SJCRH30 (cell line): Measurements from ENCODE around the gene ERBB4. TPM values are rescaled to one million over a fixed set of nuclear protein-coding genes. Genes with fewer than 3 reads are reported as not detected.
A peak's percentile ranks its signal among the peaks of the same experiment; 100 is the strongest.

ENCODE experiments used
- DNase-seq, 2 experiments: peaks; one replicate each; pipeline ENCODE4 v3.0.0-alpha.2; 2015 to 2020
- H3K27ac ChIP-seq: fragments of 250-450 bp; sonication (Bioruptor Pico); 2 replicates; pipeline ENCODE4 v1.5.1; 2020; ENCODE audit warnings: mild to moderate bottlenecking, moderate library complexity
- H3K27me3 ChIP-seq: fragments of 250-450 bp; sonication (Bioruptor Pico); 2 replicates; pipeline ENCODE4 v1.5.1; 2020; ENCODE audit warnings: mild to moderate bottlenecking, moderate library complexity
- H3K36me3 ChIP-seq: fragments of 250-450 bp; sonication (Bioruptor Pico); 2 replicates; pipeline ENCODE4 v1.5.1; 2020; ENCODE audit warnings: mild to moderate bottlenecking, moderate library complexity
- H3K4me1 ChIP-seq: fragments of 250-450 bp; sonication (Bioruptor Pico); 2 replicates; pipeline ENCODE4 v1.5.1; 2020; ENCODE audit warnings: mild to moderate bottlenecking, moderate library complexity
- H3K4me3 ChIP-seq: fragments of 250-450 bp; sonication (Bioruptor Pico); 2 replicates; pipeline ENCODE4 v1.5.1; 2020; ENCODE audit warnings: mild to moderate bottlenecking, moderate library complexity
- H3K9me3 ChIP-seq: fragments of 250-450 bp; sonication (Bioruptor Pico); replicated peaks from 2 replicates; pipeline ENCODE4 v1.5.1; 2020; ENCODE audit warnings: mild to moderate bottlenecking, moderate library complexity
- total RNA-seq: library from RNA; depleted of rRNA; stranded (reverse); fragments of >200 nt; shearing (Covaris generic); gene quantifications from 2 replicates; pipeline ENCODE4 v1.2.3, GENCODE V29; 2014

Gene ERBB4
- total RNA-seq, 1 experiment from 2014 or later, result 3.0 TPM

DNA sequence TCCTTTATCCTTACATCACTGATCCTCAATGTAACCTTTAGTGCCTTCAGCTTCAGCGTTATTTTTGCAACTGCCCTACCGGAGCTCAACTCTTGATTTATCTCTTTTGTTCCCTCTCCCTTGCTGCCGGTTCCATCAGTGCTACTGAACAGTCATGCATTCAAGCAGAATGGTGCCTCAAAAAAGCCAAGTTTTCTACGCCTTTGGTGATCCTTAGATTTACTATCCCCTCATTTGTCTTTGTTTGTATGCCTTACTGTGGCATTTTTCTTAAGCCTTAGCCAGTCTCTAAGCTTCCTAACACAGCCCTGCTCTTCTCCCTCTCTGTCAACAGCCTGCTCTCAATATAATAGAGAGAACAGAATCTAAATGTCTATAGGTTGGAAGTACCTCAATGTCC is 1134.5 kb downstream of the ERBB4 start:
- DNase-seq, result no peak

DNA sequence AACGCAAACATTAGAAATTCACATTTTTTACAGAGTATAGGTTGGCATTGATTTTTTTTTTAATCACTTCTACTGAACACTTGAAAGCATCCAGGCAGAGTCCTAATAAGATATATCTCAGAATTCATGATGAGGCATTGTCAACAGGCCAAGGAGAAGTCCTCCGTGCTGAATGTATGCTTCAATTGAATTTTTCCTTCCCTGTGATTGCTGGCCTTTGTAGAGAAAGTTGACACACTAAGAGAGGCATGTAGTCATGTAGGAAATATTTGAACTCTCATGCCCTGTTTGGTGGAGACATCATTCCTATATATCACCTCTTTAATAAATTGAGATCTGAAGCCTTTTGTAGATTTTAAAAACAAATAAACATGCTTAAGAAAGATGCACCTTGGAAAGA is 1137.3 kb downstream of the ERBB4 start:
- DNase-seq, result no peak
- Histone ChIP-seq H3K27me3 (no peaks in the 10 kb centered on the region), H3K27ac (no peak overlapping the region), H3K4me1 (peaks cover 18% of the 10 kb centered on the region), H3K4me3 (no peak overlapping the region), H3K9me3 (no peaks in the 10 kb centered on the region), H3K36me3 (no peaks in the 10 kb centered on the region)

More for the DNA sequence above, 1134.5 kb downstream of the ERBB4 start:
- H3K27ac ChIP-seq, result no peak overlapping the region
- H3K27me3 ChIP-seq, result no peaks in the 10 kb centered on the region
- H3K4me3 ChIP-seq, result no peak overlapping the region
- H3K4me1 ChIP-seq, result no peaks in the 10 kb centered on the region; the same call in 1 of the 2 replicates
- H3K9me3 ChIP-seq, result no peaks in the 10 kb centered on the region
- no peaks in the 10 kb centered on the region for H3K36me3 ChIP-seq

DNA sequence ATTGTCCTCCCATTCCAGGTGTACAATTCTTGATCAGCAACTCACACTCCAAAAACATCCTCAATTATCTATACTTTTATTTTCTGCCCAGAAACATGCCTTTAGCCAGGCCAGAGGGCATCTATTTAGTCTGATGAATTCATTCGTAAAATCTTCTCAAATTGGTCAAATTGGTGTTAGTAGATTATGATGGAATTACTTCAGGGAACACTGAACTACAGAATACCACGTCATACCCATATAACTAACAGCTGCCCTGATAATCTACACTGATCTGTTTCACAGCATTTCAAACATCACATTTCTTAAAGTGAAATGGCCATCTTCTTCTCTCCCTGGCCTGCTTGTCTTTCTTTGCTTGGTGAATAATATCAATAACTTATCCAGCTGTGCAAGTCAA is 1140.8 kb downstream of the ERBB4 start:
- DNase-seq, result no peak
- Histone ChIP-seq H3K4me3 (no peak overlapping the region), H3K36me3 (no peaks in the 10 kb centered on the region), H3K9me3 (no peaks in the 10 kb centered on the region), H3K27ac (peak overlapping the region; percentile 58; the same call in 1 of the 2 replicates), H3K4me1 (peaks cover 21% of the 10 kb centered on the region), H3K27me3 (no peaks in the 10 kb centered on the region)

DNA sequence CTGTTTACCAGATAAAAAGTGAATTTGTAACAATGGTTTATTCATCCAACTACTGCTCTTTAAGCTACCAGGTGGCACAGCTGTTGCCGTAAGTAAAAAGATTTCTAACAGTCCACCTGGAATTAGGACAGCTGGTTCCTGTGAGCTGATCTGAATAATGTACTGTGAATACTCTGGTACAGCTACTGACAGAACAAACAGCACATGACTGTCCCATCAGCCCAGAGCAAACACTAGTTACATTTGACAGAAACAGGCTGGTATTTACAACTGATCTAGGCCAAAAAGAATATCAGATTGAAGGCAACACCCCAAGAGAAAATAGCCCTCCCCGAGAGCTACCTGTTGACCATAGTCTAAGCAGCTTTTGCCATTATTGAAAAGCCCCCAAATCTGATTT is 1141.8 kb downstream of the ERBB4 start:
- peak overlapping the region; percentile 58 for H3K27ac ChIP-seq
- H3K4me1 ChIP-seq, result peaks cover 21% of the 10 kb centered on the region
- H3K4me3 ChIP-seq, result no peak overlapping the region
- H3K9me3 ChIP-seq, result no peaks in the 10 kb centered on the region
- peak; percentile 45 to 82 for DNase-seq
- H3K27me3 ChIP-seq, result no peaks in the 10 kb centered on the region
- H3K36me3 ChIP-seq, result no peaks in the 10 kb centered on the region

DNA sequence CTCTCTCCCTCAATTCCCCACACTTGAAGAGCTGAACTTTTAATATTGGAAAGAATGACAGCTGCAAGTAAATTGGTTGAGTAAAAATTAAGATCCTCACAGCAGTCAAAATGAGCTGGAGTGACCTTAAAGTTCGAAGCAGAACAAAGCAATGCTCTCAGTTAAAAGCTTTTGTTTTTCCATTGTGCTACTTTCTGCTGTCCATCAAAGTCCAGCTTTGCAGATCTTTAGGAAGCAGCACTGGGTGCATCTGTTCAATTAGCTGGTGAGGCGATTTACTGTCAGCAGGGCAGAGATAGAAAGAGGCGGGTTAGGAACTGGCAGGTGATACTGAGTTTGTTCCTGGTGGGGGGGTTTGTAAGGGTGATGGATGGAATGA is 1147.4 kb downstream of the ERBB4 start:
- H3K9me3 ChIP-seq, result no peaks in the 10 kb centered on the region
- peaks cover 2% of the 10 kb centered on the region for H3K4me1 ChIP-seq
- no peaks in the 10 kb centered on the region for H3K36me3 ChIP-seq
- DNase-seq, result no peak
- H3K27ac ChIP-seq, result no peak overlapping the region
- no peaks in the 10 kb centered on the region for H3K27me3 ChIP-seq
- no peak overlapping the region for H3K4me3 ChIP-seq

DNA sequence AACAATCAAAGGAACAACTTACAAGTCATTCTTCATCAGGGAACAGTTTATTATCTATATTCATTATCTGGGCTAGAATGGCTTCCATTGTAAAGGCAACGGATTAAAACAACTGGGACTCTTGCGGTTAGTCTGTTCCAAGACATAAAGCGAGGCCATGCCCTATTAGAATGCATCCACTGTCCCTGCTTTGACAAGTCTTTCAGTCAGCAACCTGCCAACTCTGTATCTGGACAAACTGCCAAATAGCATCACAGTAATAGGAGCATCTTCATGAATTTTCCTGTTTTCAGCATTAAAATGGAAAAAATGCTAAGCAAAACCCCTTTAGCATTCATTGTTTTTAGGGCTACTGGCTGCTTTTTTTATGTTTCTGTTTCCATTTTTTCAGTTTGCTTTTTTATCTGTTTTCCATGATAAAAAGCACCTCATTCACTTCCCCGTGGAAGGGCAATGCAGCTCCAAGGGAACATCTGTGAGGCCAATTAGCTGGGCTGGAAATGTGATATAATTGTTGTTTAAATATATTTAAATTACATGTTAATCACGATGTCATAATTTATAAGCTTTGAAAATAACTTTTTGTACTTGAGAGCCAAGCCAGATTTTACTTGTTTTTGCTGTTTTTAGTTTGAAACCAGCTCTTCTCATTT is 1147.9 kb downstream of the ERBB4 start:
- no peaks in the 10 kb centered on the region for H3K27me3 ChIP-seq
- no peaks in the 10 kb centered on the region for H3K36me3 ChIP-seq
- H3K4me3 ChIP-seq, result no peak overlapping the region
- DNase-seq, result no peak
- no peak overlapping the region for H3K27ac ChIP-seq
- no peaks in the 10 kb centered on the region for H3K9me3 ChIP-seq
- no peaks in the 10 kb centered on the region for H3K4me1 ChIP-seq

DNA sequence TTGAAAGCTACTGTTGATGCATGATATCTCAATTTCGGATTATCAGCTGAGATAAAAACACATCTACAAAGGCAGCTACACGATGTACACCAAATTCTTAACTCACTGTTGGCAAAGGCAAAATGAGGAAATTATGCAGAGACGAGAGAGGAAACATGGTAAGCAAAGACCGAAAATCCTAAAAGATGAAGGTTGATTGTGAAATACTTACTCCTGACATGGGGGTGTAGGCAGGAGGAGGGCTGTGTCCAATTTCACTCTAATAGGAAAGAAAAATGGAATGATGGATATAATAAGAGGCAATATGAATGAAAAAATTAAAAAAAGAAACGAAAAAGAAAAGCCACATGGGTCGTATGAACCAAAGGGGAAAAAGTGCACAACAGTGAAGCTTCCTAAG is 1150.9 kb downstream of the ERBB4 start:
- Histone ChIP-seq H3K27ac (no peak overlapping the region), H3K27me3 (no peaks in the 10 kb centered on the region), H3K4me1 (no peaks in the 10 kb centered on the region), H3K36me3 (no peaks in the 10 kb centered on the region), H3K9me3 (no peaks in the 10 kb centered on the region), H3K4me3 (no peak overlapping the region)
- DNase-seq, result no peak

DNA sequence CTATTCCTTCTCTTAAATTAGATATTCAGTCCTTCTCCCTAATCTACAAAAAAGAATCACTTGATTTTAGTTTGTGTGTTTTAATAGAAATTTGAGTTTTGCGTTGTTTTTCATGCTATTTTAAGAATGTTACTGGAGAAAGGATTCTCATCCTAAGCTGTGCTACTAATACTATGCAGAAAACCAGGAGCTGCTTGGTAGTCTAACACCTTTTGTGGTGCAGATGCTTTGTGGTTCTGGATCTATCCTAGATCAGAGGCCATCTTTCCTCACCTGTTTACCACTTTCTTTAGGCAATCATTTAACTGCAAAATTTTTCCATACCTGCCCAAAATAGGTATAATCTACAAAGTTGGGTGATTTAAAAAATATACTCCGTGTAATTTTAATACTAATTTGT is 1158.6 kb downstream of the ERBB4 start:
- H3K36me3 ChIP-seq, result no peaks in the 10 kb centered on the region
- no peaks in the 10 kb centered on the region for H3K27me3 ChIP-seq
- no peak overlapping the region for H3K4me3 ChIP-seq
- H3K27ac ChIP-seq, result no peak overlapping the region
- DNase-seq, result no peak
- H3K9me3 ChIP-seq, result no peaks in the 10 kb centered on the region
- peaks cover 7% of the 10 kb centered on the region; the same call in 1 of the 2 replicates for H3K4me1 ChIP-seq

DNA sequence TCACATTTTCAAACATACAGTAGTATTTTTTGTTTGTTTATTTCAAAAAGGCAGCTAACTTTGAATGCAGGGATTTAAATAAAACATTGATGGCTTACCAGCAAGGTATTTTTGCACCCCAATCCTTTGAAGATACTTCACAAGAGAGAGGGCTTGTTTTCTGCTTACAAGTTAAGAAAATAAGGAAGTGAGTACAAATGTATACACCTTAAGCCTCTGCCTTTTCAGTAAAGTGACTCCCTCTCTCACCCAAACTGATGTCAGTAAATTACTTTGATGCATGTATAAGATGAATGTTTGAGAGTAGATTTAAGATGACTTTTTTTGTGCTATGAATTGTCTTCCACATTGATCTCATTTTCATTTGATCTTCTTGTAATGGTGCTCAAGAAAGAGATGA is 1162.2 kb downstream of the ERBB4 start:
- no peak overlapping the region for H3K4me3 ChIP-seq
- no peaks in the 10 kb centered on the region for H3K27me3 ChIP-seq
- no peaks in the 10 kb centered on the region for H3K9me3 ChIP-seq
- DNase-seq, result no peak
- H3K36me3 ChIP-seq, result no peaks in the 10 kb centered on the region
- no peak overlapping the region for H3K27ac ChIP-seq
- peaks cover 7% of the 10 kb centered on the region; the same call in 1 of the 2 replicates for H3K4me1 ChIP-seq

DNA sequence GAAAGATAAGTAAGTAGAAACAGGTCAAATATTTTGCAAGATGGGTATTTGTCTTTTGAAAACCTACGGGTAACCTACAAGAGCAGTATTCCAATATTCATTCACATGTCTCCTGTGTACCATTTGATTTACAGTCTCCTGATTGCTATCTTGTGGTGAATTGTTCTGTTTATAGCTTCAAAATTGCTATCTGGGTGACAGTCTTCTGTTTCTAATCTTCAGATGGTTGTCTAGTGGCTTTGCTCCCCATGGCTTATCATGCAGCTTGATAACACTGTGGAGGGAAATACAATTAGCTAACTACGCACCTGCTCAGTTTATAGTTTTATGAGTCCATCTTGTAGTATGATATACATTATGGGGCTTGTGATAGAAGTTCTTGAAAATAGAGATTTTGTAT is 1165.4 kb downstream of the ERBB4 start:
- Histone ChIP-seq H3K27ac (no peak overlapping the region), H3K4me1 (peaks cover 5% of the 10 kb centered on the region; the same call in 1 of the 2 replicates)

DNA sequence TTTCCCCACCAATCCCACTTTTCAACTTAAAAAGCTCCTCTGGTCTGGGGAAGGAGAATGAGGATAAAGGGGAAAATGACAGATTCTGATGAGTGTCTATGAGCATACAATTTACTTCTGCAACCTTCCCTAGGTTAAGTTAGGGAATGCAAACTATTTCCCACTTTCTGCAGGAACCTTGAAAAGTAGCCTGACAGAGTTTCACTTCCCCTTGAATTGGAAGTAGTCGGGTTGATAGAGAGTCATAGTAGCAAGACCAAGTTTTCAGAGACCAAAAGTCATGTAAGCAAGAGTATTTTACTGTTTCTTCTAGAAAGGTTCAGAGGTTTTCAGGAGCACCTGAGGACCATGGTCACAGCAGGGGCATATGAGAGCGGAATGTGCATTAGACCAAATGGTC is 1167.1 kb downstream of the ERBB4 start:
- H3K36me3 ChIP-seq, result no peaks in the 10 kb centered on the region
- H3K9me3 ChIP-seq, result no peaks in the 10 kb centered on the region
- H3K27me3 ChIP-seq, result no peaks in the 10 kb centered on the region
- H3K4me3 ChIP-seq, result no peak overlapping the region
- H3K4me1 ChIP-seq, result no peaks in the 10 kb centered on the region
- H3K27ac ChIP-seq, result no peak overlapping the region
- DNase-seq, result no peak

More for the DNA sequence above, 1165.4 kb downstream of the ERBB4 start:
- no peak for DNase-seq
- H3K9me3 ChIP-seq, result no peaks in the 10 kb centered on the region
- no peaks in the 10 kb centered on the region for H3K36me3 ChIP-seq
- no peak overlapping the region for H3K4me3 ChIP-seq
- H3K27me3 ChIP-seq, result no peaks in the 10 kb centered on the region

DNA sequence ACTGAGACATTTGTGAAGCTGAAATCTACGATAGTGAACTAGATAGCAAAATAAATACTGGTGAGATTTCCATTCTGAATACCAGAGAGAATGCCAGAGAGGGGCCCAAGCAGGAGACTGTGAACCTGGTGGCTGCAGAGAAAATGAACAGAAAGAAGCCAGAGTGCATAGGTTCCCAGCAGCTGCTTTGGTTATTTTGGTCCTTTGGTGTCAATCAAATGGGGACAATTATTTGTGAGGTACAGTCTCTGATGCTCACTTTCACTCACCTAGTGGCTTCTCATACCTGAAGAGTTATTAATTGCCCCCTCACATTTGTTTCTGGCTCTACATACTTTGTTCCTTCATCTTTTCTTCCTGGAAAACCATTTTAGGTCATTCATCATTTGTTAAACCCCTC is 1170.1 kb downstream of the ERBB4 start:
- no peaks in the 10 kb centered on the region for H3K9me3 ChIP-seq
- no peak overlapping the region for H3K4me3 ChIP-seq
- no peaks in the 10 kb centered on the region for H3K36me3 ChIP-seq
- no peak overlapping the region for H3K27ac ChIP-seq
- H3K27me3 ChIP-seq, result no peaks in the 10 kb centered on the region
- no peaks in the 10 kb centered on the region for H3K4me1 ChIP-seq
- DNase-seq, result no peak

DNA sequence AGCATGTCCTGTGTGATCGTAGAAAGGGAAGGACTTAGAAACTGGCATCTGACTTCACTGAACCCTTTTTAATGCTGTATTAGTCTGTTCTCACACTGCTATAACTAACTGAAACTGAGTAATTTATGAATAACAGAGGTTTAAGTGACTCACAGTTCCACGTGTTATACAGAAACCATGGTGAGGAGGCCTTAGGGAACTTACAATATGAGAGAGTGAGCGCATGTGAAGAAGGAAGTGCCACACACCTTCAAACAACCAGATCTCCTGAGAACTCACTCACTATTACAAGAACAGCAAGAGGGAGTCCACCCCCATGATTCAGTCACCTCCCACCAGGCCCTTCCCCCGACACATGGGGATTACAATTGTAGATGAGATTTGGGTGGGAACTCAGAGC is 1170.9 kb downstream of the ERBB4 start:
- Histone ChIP-seq H3K9me3 (no peaks in the 10 kb centered on the region), H3K4me3 (no peak overlapping the region), H3K27ac (no peak overlapping the region), H3K4me1 (no peaks in the 10 kb centered on the region), H3K36me3 (no peaks in the 10 kb centered on the region), H3K27me3 (no peaks in the 10 kb centered on the region)
- DNase-seq, result no peak

DNA sequence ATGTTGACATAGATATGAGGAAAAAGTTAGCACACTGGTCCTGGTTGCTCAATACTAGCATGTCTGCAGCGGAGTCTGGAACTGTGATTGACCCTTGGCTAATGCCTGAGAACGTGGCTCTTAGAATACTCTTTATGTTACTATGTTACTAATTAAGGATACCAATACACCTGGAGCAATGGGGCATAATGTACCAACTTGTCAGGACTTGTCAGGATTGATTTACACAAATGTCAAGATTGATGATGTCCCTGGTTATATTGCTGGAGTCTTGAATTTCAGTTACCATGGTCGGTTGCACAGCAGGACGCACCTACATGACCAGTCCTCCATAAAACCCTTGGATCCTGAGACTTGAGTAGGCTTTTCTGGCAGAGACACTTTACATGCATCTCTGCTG is 1171.3 kb downstream of the ERBB4 start:
- Histone ChIP-seq H3K36me3 (no peaks in the 10 kb centered on the region), H3K4me1 (no peaks in the 10 kb centered on the region), H3K9me3 (no peaks in the 10 kb centered on the region), H3K27ac (no peak overlapping the region), H3K27me3 (no peaks in the 10 kb centered on the region), H3K4me3 (no peak overlapping the region)
- DNase-seq, result no peak

DNA sequence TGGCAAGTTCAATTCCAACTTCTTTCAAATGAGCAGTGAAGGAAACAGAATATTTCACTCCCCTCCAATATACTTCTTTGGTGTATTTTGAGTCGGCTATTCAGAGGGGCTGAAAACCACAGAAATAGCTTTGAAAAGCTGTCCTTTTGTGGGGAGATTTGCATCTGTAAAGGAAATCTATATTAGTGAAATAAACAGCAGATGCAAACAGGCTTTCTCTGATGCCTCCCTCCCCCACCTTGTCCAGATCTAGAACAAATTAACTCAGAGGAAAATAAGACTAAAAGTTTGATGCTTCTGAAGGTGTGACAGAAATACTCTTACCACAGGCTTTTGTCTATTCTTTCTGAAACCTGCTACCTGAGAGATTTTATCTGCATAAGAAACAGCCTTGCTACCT is 1173.7 kb downstream of the ERBB4 start:
- no peaks in the 10 kb centered on the region for H3K36me3 ChIP-seq
- no peaks in the 10 kb centered on the region for H3K27me3 ChIP-seq
- no peak for DNase-seq
- no peak overlapping the region for H3K4me3 ChIP-seq
- H3K4me1 ChIP-seq, result no peaks in the 10 kb centered on the region
- H3K27ac ChIP-seq, result no peak overlapping the region
- H3K9me3 ChIP-seq, result no peaks in the 10 kb centered on the region

DNA sequence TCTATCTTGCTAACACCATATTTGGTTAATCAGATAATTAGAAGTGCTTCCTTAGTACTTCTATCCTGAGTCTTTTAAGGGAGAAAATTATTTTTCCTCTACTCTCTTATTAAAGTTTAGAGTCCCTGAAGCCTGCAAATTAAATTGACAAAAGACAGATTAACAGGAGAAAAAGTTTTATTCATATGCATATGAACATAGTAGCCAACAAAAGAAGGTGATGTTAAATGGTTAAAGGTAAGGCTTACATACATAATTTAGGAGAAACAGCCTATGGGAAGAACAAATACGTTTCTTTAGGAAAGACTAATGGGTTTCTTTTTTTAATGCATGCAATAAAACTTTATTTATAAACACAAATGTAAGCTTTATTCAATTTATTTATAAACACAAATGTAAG is 1177.2 kb downstream of the ERBB4 start:
- Histone ChIP-seq H3K27ac (no peak overlapping the region), H3K9me3 (no peaks in the 10 kb centered on the region), H3K36me3 (no peaks in the 10 kb centered on the region), H3K4me1 (no peaks in the 10 kb centered on the region), H3K4me3 (no peak overlapping the region), H3K27me3 (no peaks in the 10 kb centered on the region)
- no peak for DNase-seq
